GM12874 (cell line): ENCODE results near the gene HHATL.

Source experiments
- TF ChIP-seq, protein P1 (sequence below): IDR thresholded peaks from 2 replicates; pipeline ENCODE4 v1.5.1; 2011; ENCODE audit warnings: low read depth, mild to moderate bottlenecking, control low read depth, low read length, moderate library complexity; ENCODE audit not compliant: insufficient read depth

HHATL gene

DNA sequence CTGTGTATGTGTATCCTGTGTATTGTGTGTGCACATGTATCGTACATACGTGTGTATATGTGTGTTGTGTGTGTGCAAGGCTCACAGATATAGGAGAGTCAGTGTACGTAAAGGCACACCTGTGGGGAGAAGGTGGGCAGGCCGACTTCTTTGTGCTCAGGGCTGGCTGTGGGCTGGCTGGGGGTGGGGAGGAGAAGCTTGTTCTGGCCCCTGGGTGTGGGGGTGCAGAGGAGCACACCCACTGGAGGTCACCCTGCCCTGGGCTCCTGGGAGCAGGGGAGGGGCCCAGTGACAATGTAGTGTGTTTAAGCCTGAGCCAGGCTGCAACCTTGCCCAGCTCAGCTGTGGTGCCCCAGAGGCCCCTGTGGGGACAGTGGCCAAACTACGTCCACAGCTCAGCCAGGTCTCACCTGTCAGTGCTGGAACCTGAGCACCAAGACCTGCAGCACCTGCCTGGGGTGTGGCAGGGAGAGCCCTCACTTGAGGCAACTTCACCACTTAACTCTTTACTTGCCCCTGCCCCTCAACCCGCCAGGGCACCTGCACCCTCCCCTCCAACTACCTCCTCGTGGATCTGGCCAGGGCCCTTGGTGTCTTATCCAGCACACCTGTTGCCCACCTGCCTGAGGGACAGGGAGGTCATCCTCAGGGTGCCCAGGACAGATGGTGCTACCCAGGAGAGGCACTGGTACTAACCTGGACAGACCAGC lies 2.6 kb upstream of the HHATL start:
- TF ChIP-seq, protein P1, sequence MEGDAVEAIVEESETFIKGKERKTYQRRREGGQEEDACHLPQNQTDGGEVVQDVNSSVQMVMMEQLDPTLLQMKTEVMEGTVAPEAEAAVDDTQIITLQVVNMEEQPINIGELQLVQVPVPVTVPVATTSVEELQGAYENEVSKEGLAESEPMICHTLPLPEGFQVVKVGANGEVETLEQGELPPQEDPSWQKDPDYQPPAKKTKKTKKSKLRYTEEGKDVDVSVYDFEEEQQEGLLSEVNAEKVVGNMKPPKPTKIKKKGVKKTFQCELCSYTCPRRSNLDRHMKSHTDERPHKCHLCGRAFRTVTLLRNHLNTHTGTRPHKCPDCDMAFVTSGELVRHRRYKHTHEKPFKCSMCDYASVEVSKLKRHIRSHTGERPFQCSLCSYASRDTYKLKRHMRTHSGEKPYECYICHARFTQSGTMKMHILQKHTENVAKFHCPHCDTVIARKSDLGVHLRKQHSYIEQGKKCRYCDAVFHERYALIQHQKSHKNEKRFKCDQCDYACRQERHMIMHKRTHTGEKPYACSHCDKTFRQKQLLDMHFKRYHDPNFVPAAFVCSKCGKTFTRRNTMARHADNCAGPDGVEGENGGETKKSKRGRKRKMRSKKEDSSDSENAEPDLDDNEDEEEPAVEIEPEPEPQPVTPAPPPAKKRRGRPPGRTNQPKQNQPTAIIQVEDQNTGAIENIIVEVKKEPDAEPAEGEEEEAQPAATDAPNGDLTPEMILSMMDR: no peak

DNA sequence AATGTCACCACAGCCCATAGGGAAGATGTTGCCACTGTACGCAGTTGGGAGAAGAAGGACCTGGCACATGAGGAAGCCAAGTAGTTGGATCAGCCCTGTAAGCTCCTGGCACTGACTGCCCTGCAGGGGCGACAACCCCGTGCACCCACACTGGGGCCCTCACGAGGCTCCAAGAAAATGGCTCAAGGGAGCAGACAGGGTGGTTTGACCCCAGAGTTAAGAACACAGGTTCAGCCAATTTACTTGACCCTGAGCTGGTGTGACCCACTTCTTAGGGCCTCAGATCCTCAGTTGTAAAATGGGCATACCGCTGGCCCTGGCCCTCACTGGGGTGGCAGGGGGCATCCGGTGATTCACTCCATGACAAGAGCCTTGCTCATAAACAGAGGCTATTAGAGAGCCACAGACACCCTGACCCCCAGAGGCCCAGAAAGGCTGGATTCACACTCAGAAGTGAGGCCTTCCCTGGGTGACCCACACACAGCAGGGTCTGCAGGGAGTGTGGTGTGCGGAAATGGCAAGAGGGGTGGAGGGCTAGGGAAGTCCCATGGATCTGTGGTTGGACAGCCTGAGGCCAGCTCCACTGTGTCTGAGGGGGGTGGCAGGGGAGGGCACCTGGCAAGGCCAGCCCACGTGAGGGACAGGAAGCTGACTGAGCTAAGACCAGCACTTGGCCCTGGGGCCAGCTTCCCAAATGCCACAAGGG lies 1.7 kb upstream of the HHATL start:
- TF ChIP-seq, protein P1: no peak

DNA sequence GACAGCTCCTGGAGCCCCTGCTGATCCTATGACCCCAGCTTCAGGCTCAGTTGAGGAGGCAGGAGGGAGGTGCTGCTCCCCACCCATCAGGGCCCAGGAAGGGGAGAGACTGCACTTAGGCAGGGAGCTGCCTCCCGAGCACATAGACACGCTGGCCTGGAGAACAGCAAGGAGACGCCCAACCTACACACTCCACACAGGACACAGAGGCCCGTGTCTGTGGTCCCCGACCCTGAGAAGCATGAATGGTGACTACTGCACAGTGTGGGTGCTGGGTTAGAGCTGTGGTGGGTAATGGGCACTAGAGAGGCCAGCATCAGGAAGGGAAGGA lies 1.1 kb upstream of the HHATL start:
- TF ChIP-seq, protein P1: no peak

DNA sequence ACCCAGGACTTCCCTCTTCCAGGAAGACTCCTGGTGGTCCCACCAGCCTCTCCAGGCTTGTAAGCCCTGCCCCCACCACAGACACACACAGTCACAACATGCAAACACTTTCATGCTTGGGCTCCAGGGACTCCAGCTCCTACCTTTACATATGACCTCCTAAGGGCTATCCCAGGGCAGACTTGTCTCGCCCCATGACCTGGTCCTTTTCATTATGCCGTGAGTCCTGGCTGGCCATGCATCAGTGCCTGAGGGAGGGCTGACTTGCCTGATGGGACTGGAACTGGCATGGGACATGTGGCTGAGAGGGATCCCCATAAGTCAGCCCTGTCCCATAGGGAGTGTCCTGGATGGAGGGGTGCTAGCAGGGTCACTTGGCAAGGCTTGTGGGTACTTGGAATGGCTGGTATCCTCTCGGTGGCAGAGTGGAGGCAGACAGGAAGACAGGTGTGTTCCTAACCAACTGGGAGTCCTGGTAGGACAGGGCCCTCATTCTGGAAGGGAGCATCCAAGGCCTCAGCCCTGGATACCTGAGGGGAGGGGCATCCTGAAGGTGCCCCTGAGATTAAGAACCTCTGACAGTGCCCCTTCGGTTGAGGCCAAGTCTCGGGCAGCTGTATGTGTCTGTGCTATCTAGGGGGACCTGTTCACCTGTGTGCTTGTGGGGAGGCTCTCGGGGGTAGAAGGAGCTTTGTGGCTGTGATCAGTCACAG lies 540 bp upstream of the HHATL start:
- TF ChIP-seq, protein P1: no peak

DNA sequence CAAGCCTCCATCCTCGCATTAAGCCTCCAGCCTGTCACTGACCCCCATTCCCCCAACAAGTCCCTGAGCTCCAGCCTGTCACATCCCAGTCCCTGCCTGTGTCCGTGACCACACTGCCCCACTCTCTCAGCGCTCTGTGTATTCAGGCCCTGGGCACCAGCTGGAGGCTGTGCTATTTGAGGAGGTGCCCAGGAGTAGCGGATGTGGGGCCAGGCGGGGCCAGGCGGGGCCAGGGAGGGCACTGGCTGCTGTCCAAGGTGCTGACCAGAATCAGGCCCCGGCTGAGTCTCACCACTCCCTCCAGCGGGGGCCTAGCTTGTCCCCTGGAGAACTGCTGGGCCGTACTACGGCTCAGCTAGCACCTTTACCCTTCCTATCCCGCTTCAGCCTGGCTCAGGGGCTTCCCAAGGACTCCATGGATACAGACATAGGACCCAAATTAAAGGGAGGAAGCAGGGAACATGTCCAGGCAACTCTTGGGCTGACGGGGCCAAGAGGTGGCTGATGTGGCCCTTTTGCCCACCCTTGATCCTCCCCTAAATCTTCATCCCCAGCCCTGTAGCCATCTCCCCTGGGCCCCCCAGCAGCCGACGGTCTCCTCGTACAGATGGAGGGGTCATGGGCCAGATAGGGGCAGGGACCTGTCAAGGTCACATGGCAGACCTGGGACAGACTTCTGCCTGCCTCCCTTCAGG lies 1.1 kb downstream of the HHATL start:
- TF ChIP-seq, protein P1: no peak

DNA sequence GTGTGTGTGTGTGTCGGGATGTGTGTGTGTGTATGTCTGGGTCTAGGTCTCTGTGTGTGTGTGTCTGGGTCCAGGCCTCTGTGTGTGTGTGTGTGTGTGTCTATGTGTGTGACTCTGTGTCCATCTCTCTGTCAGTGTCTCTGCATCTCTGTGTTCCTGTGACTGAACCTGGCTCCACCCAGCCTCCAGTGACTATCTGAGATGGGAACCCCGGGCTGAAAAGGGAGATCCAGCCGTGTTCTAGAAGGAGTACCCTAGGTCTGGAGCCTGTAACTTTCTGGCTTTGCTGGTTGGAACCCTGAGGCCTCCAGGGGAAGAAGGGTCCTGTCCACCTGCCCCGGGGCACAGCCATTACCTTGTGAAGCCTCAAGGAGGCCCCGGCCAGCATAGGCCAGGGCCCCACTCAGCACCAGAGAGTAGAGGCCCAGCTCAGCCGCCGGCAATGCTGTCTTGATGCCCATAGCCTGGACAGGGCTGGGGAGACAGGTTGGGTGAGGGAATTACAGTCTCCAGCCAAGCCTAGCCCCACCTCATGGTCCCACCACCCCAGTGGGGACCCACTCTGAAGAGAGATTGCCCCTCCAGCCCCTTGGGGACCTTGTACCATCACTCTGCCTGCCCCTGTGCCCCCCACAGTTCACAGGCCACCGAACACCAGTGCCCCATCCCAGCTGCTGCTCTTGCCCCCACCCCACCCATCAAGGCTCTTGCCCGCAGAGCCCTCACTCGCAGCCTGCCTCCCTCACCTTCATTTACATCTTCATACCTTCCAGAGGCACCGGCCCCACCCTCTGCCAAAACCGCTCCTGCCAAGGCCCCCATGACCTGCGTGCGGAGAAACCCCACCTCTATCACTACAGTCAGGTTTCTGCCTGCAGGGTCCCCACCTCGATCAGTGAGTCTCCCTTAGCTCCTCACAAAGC lies 2.0 kb downstream of the HHATL start:
- TF ChIP-seq, protein P1: no peak
